AG04450 (cell line): ENCODE measurements around the gene WDR64. TPM values are rescaled to one million over a fixed set of nuclear protein-coding genes. Genes with fewer than 3 reads are reported as not detected.

Experiments
- CTCF ChIA-PET: fragments of 300-600, 350-600 bp; formaldehyde crosslinking; extraction: SDS; loops from one replicate; lab custom pipeline; 2022; ENCODE audit warnings: antibody characterized with exemption, inconsistent platforms; lab: Charles Lee
- POLR2A ChIA-PET: fragments of 350-600 bp; formaldehyde crosslinking; extraction: SDS; loops from one replicate; lab custom pipeline; 2021; ENCODE audit warnings: antibody characterized with exemption, inconsistent platforms; lab: Yijun Ruan, JAX
- DNase-seq: peaks from one replicate; pipeline ENCODE4 v3.0.0-alpha.2; 2011; ENCODE audit warnings: low read depth, low spot score
- H3K27ac ChIP-seq: one replicate; pipeline ENCODE4 v1.5.1; 2012; ENCODE audit warnings: low read depth, low read length, control low read depth
- H3K27me3 ChIP-seq: one replicate; pipeline ENCODE4 v1.6.0; 2012; ENCODE audit warnings: low read length; ENCODE audit not compliant: control insufficient read depth, insufficient read depth
- H3K4me3 ChIP-seq: 2 replicates; pipeline ENCODE4 v1.5.1; 2011; ENCODE audit warnings: mild to moderate bottlenecking, low read depth, low read length, control low read depth
- H3K9me3 ChIP-seq: 2 replicates; pipeline ENCODE4 v1.5.1; 2012; ENCODE audit warnings: low read length; ENCODE audit not compliant: control insufficient read depth, insufficient read depth
- CTCF ChIP-seq: IDR thresholded peaks from 2 replicates; pipeline ENCODE4 v1.5.1; 2011; ENCODE audit warnings: low read depth, low read length, control low read depth, inconsistent platforms
- polyA plus RNA-seq: library from polyadenylated mRNA; depleted of rRNA; stranded (reverse); fragments of >200 nt; gene quantifications from 2 replicates; pipeline ENCODE4 v1.2.3, GENCODE V29; 2011

WDR64 gene
- polyA plus RNA-seq, 1 experiment = not detected

- peak; percentile 77 for DNase-seq
- ChIA-PET POLR2A (no interaction called here), CTCF (interaction anchor here (0.7 to 5.5 kb wide), 20 partner anchors 11 to 385 kb away, joined by 3 to 103 read pairs (median 22); partner anchors contain the start of genes CHML, EXO1, MAP1LC3C and OPN3)
- Histone ChIP-seq H3K9me3 (no peaks in the 10 kb centered on the region), H3K4me3 (no peak overlapping the region), H3K27ac (peak overlapping the region; percentile 83), H3K27me3 (no peaks in the 10 kb centered on the region)
- no peak for TF ChIP-seq CTCF
Observed at GRCh38 chr1:241612533-241613477, 39.3 kb upstream of the WDR64 start.

DNA sequence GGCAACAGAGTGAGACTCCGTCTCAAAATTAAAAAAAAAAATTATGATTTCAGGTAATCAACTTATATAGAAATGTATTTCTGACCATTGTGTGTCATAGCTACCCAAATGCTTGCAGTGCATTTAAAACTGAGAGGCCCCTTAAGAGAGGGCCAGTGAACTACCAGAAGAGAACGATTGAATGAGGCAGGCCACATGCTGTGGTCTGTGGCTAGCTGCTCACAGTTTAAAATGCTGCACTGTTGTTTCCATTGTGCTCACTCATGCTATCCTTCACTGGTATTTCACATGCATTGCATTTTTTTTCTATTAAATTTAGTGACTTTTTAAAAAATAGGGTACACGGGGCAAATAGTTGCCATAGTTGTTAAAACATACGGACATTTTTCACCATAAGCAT lies 37.9 kb upstream of the WDR64 start:
- ChIA-PET POLR2A (no interaction called here), CTCF (interaction anchor here (0.8 to 5.5 kb wide), 2 partner anchors 12 to 219 kb away, joined by 3 to 45 read pairs; no protein-coding TSS in a partner anchor)
- Histone ChIP-seq H3K9me3 (no peaks in the 10 kb centered on the region), H3K27me3 (no peaks in the 10 kb centered on the region), H3K4me3 (no peak overlapping the region), H3K27ac (no peak overlapping the region)
- DNase-seq = no peak
- no peak for TF ChIP-seq CTCF

GRCh38 chr1:241614572-241614971 lies 37.5 kb upstream of the WDR64 start:
- Histone ChIP-seq H3K9me3 (no peaks in the 10 kb centered on the region), H3K4me3 (no peak overlapping the region), H3K27ac (no peak overlapping the region), H3K27me3 (no peaks in the 10 kb centered on the region)
- no peak for DNase-seq
- ChIA-PET CTCF (interaction anchor here (5.5 kb wide), 1 partner anchor 219 kb away, joined by 45 read pairs; no protein-coding TSS in a partner anchor), POLR2A (no interaction called here)
- no peak for TF ChIP-seq CTCF

DNA sequence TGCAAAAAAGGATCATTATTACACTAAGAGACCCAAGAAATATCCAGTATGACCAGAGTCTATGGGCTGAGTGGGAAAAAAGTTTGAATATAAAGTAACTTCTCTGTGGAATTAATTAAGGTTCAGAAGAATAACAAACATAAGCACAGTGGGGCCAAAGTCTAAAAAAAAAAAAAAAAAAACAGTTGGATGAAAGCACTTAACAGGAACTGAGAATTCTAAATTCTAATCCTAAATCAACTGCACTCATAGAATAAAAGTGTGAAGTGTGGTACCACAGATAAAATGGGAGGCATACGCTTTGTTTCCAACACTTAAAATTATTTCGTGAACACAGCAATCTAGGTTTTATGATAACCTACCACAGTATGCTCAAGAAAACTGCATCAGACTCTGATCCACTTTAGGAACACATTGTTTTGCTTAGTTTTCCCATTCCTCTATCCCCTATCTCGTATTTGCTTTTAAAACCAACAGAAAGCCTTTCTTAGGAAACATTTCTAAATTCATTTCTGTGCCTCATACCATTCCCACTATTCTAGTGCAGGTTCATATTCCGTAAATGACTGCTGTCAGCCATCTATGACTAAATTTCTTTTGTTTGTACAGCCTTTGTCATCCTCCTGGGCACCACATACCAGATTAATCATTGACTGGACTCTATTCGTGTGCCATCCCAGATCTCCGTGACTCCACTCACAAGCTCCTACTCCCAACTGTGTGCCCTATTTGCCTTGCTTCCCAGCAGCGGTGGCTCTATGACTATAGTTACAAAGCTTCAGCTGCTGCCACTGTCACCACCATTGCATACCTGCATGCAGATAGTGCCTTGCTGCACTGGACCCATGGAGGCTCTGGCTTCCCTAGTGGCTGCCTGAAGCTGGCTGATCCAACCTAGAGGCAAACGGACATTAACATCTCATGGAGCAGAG lies 36.8 kb upstream of the WDR64 start:
- H3K27me3 ChIP-seq = no peaks in the 10 kb centered on the region
- no peaks in the 10 kb centered on the region for H3K9me3 ChIP-seq
- H3K4me3 ChIP-seq = no peak overlapping the region
- no peak for TF ChIP-seq CTCF
- ChIA-PET POLR2A (interaction anchor here (1.0 kb wide), 1 partner anchor 21 kb away, joined by 3 read pairs; no protein-coding TSS in a partner anchor), CTCF (interaction anchor here (0.8 kb wide), 1 partner anchor 12 kb away, joined by 4 read pairs; no protein-coding TSS in a partner anchor)
- H3K27ac ChIP-seq = no peak overlapping the region
- no peak for DNase-seq
